ENCODE measurements around the gene ITGBL1.

DNA sequence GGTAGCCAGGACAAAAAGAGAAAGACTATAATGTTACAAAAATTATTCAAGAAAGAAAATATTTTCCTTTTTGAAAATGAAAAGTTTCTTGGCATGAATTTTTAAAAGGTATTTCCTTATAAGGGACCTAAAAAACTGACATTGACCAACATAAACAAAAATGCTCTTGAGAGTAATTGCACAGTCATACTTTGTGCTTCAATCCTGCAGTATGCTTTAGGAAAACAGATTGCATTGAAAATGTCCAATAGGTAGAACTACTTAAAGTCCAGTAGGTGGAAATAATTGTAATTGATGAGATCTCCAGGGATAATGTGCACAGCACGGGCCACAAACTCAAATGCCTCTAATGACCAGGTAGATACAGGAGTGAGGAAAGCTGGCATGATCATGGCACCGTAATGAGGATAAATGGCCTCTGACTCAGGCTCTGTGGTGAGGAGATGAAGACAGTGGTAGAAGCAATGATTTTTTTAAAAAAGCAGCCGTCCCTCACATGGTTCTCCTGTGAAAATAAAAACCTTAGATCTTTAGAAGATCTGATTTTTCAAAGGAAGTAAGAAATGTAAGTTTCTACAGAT, 278.0 kb downstream of the ITGBL1 start:
- TF ChIP-seq, protein P1, sequence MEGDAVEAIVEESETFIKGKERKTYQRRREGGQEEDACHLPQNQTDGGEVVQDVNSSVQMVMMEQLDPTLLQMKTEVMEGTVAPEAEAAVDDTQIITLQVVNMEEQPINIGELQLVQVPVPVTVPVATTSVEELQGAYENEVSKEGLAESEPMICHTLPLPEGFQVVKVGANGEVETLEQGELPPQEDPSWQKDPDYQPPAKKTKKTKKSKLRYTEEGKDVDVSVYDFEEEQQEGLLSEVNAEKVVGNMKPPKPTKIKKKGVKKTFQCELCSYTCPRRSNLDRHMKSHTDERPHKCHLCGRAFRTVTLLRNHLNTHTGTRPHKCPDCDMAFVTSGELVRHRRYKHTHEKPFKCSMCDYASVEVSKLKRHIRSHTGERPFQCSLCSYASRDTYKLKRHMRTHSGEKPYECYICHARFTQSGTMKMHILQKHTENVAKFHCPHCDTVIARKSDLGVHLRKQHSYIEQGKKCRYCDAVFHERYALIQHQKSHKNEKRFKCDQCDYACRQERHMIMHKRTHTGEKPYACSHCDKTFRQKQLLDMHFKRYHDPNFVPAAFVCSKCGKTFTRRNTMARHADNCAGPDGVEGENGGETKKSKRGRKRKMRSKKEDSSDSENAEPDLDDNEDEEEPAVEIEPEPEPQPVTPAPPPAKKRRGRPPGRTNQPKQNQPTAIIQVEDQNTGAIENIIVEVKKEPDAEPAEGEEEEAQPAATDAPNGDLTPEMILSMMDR (IDR thresholded peaks at IDR 0.05): no peak
- no peak for TF ChIP-seq POLR2A (IDR thresholded peaks at IDR 0.05)
